Kidney capillary endothelial cell (primary cell): ENCODE data around the gene SLC25A14.
A peak's percentile ranks its signal among the peaks of the same experiment; 100 is the strongest.
"Not testable (repeated sequence)": the region's sequence is repeated elsewhere in the genome, so short reads cannot be mapped to it uniquely, and the experiment has no call there.

Experiments used
- DNase-seq: peaks from one replicate; pipeline ENCODE4 v3.0.0-alpha.2; 2018; ENCODE audit warnings: low spot score

SLC25A14 gene

GRCh38 chrX:130339408-130340222 is at the start of gene SLC25A14:
Gene SLC25A14 (plus strand): TSS chrX:130339919. CDS start chrX:130340279, 360 bp downstream.
- DNase-seq, result peak; percentile 26

- DNase-seq, result no peak
These were observed 44.0 kb upstream of the SLC25A14 start for GRCh38 chrX:130295519-130296296.

GRCh38 chrX:130296297-130296678 is 43.4 kb upstream of the SLC25A14 start:
- no peak for DNase-seq

GRCh38 chrX:130296743-130297142 is 43.0 kb upstream of the SLC25A14 start:
- no peak for DNase-seq

- no peak for DNase-seq
These were observed 40.3 kb upstream of the SLC25A14 start for GRCh38 chrX:130299279-130300009.

GRCh38 chrX:130300010-130300282 is 39.8 kb upstream of the SLC25A14 start:
- no peak for DNase-seq

GRCh38 chrX:130301405-130301804 is 38.3 kb upstream of the SLC25A14 start:
- DNase-seq, result no peak

- no peak for DNase-seq
These were observed 37.7 kb upstream of the SLC25A14 start for GRCh38 chrX:130301977-130302376.

GRCh38 chrX:130304587-130305368 is 34.9 kb upstream of the SLC25A14 start:
- no peak for DNase-seq

- DNase-seq, result not testable (repeated sequence)
These were observed 19.8 kb upstream of the SLC25A14 start for GRCh38 chrX:130319886-130320285.

GRCh38 chrX:130321550-130321949 is 18.2 kb upstream of the SLC25A14 start:
- DNase-seq, result no peak

GRCh38 chrX:130330146-130330545 is 9.6 kb upstream of the SLC25A14 start:
- no peak for DNase-seq

- DNase-seq, result peak; percentile 13
These were observed 9.0 kb upstream of the SLC25A14 start for GRCh38 chrX:130330706-130331105.

GRCh38 chrX:130336531-130336930 is 3.2 kb upstream of the SLC25A14 start:
- no peak for DNase-seq

GRCh38 chrX:130338869-130339268 is 850 bp upstream of the SLC25A14 start:
- DNase-seq, result not testable (repeated sequence)

GRCh38 chrX:130340271-130340670 is 552 bp downstream of the SLC25A14 start:
- no peak for DNase-seq

- no peak for DNase-seq
These were observed 3.7 kb downstream of the SLC25A14 start for GRCh38 chrX:130343411-130343810.

- DNase-seq, result no peak
These were observed 7.6 kb downstream of the SLC25A14 start for GRCh38 chrX:130347321-130347720.

- DNase-seq, result no peak
These were observed 11.8 kb downstream of the SLC25A14 start for GRCh38 chrX:130351567-130351966.

- not testable (repeated sequence) for DNase-seq
These were observed 12.3 kb downstream of the SLC25A14 start for GRCh38 chrX:130352050-130352449.

- DNase-seq, result no peak
These were observed 36.4 kb downstream of the SLC25A14 start for GRCh38 chrX:130376077-130376476.
